ENCODE measurements around the gene SPOCK2. TPM values are rescaled to one million over a fixed set of nuclear protein-coding genes. Genes with fewer than 3 reads are reported as not detected.

The SPOCK2 gene
- total RNA-seq, 4 donors from 2014 or later = 2.1 to 9.9 (median 5.0) TPM

- DNase-seq (ENCODE audit: low spot score in 2 of 2) = no peak
- TF ChIP-seq CTCF (IDR thresholded peaks at IDR 0.05) (no peak), POLR2A (IDR thresholded peaks at IDR 0.05) (no peak), EP300 (IDR thresholded peaks at IDR 0.05) (no peak)
- 95 to 97% methylated on average over 10 of the region's 10 CpGs for WGBS, 2 donors
- H3K9me3 ChIP-seq = no peaks in the 10 kb centered on the region
- H3K27ac ChIP-seq = no peak overlapping the region
- peaks cover 0 to 71% (median 0%) of the 10 kb centered on the region in 3 donors for H3K36me3 ChIP-seq
- H3K4me3 ChIP-seq = no peak overlapping the region
- H3K4me1 ChIP-seq = peaks cover 0 to 13% (median 4%) of the 10 kb centered on the region in 4 donors
- H3K27me3 ChIP-seq = no peaks in the 10 kb centered on the region
These were observed 11.2 kb upstream of the SPOCK2 start for GRCh38 chr10:72099600-72099921.

GRCh38 chr10:72098836-72099599 is 10.7 kb upstream of the SPOCK2 start:
- peaks cover 0 to 8% (median 2%) of the 10 kb centered on the region in 4 donors for H3K4me1 ChIP-seq
- TF ChIP-seq POLR2A (IDR thresholded peaks at IDR 0.05) (no peak), EP300 (IDR thresholded peaks at IDR 0.05) (no peak), CTCF (IDR thresholded peaks at IDR 0.05) (no peak)
- H3K4me3 ChIP-seq = no peak overlapping the region
- H3K36me3 ChIP-seq = peaks cover 0 to 71% (median 0%) of the 10 kb centered on the region in 3 donors
- H3K27ac ChIP-seq = no peak overlapping the region
- H3K9me3 ChIP-seq = no peaks in the 10 kb centered on the region
- no peak for DNase-seq (ENCODE audit: low spot score in 2 of 2)
- 88 to 95% methylated on average over 6 of the region's 6 CpGs for WGBS, 2 donors
- H3K27me3 ChIP-seq = no peaks in the 10 kb centered on the region

GRCh38 chr10:72098301-72098835 is 10.0 kb upstream of the SPOCK2 start:
- Histone ChIP-seq H3K27me3 (no peaks in the 10 kb centered on the region), H3K4me3 (no peak overlapping the region), H3K9me3 (no peaks in the 10 kb centered on the region), H3K27ac (no peak overlapping the region), H3K36me3 (peaks cover 0 to 71% (median 0%) of the 10 kb centered on the region in 3 donors), H3K4me1 (peaks cover 0 to 1% (median 0%) of the 10 kb centered on the region in 4 donors)
- 90 to 94% methylated on average over 3 of the region's 3 CpGs for WGBS, 2 donors
- DNase-seq (ENCODE audit: low spot score in 2 of 2) = no peak
- TF ChIP-seq EP300 (IDR thresholded peaks at IDR 0.05) = no peak
- no peak for TF ChIP-seq CTCF (IDR thresholded peaks at IDR 0.05)
- TF ChIP-seq POLR2A (IDR thresholded peaks at IDR 0.05) = no peak

- no peak for TF ChIP-seq POLR2A (IDR thresholded peaks at IDR 0.05)
- TF ChIP-seq CTCF (IDR thresholded peaks at IDR 0.05) = no peak
- no peak for TF ChIP-seq EP300 (IDR thresholded peaks at IDR 0.05)
- H3K36me3 ChIP-seq = peaks cover 0 to 73% (median 0%) of the 10 kb centered on the region in 3 donors
- H3K4me3 ChIP-seq = no peak overlapping the region
- no peak overlapping the region for H3K27ac ChIP-seq
- no peaks in the 10 kb centered on the region for H3K4me1 ChIP-seq
- H3K27me3 ChIP-seq = no peaks in the 10 kb centered on the region
- no peak for DNase-seq (ENCODE audit: low spot score in 2 of 2)
- no peaks in the 10 kb centered on the region for H3K9me3 ChIP-seq
- WGBS, 2 donors = 80 to 82% methylated on average over 9 of the region's 9 CpGs
These were observed 9.3 kb upstream of the SPOCK2 start for GRCh38 chr10:72097448-72098300.
